GM12873 (cell line): Measurements from ENCODE around the gene KAZN.

Source experiments
- TF ChIP-seq, protein P1 (sequence below): IDR thresholded peaks from 2 replicates; pipeline ENCODE4 v1.5.1; 2012; ENCODE audit warnings: low read depth, mild to moderate bottlenecking, moderate library complexity, low read length, control low read depth; ENCODE audit not compliant: insufficient read depth; ENCODE audit errors: missing control alignments

The KAZN gene

DNA sequence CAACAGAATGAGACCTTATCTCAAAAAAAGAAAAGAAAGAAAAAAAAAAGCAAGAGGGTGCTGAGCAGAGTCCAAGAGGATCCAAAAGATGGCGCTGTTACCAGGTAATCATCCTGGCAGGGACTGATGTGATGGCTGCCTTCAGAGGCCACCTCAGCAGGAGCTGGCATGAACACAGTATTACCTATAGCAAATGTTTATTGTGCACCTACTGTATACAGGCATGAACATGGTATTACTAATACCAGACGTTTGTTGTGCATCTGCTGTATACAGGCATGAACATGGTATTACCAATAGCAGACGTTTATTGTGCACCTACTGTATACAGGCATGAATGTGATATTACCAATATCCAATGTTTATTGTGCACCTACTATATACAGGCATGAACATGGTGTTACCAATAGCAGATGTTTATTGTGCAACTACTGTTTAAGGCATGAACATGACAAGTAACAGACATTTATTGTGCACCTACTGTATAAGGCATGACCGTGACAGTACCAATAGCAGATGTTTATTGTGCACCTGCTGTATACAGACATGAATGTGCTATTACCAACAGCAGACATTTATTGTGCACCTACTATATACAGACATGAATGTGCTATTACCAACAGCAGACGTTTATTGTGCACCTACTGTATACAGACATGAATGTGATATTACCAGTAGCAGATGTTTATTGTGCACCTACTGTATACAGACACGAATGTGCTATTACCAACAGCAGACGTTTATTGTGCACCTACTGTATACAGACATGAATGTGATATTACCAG is 439.9 kb downstream of the KAZN start:
- TF ChIP-seq, protein P1, sequence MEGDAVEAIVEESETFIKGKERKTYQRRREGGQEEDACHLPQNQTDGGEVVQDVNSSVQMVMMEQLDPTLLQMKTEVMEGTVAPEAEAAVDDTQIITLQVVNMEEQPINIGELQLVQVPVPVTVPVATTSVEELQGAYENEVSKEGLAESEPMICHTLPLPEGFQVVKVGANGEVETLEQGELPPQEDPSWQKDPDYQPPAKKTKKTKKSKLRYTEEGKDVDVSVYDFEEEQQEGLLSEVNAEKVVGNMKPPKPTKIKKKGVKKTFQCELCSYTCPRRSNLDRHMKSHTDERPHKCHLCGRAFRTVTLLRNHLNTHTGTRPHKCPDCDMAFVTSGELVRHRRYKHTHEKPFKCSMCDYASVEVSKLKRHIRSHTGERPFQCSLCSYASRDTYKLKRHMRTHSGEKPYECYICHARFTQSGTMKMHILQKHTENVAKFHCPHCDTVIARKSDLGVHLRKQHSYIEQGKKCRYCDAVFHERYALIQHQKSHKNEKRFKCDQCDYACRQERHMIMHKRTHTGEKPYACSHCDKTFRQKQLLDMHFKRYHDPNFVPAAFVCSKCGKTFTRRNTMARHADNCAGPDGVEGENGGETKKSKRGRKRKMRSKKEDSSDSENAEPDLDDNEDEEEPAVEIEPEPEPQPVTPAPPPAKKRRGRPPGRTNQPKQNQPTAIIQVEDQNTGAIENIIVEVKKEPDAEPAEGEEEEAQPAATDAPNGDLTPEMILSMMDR = peak; percentile 59

DNA sequence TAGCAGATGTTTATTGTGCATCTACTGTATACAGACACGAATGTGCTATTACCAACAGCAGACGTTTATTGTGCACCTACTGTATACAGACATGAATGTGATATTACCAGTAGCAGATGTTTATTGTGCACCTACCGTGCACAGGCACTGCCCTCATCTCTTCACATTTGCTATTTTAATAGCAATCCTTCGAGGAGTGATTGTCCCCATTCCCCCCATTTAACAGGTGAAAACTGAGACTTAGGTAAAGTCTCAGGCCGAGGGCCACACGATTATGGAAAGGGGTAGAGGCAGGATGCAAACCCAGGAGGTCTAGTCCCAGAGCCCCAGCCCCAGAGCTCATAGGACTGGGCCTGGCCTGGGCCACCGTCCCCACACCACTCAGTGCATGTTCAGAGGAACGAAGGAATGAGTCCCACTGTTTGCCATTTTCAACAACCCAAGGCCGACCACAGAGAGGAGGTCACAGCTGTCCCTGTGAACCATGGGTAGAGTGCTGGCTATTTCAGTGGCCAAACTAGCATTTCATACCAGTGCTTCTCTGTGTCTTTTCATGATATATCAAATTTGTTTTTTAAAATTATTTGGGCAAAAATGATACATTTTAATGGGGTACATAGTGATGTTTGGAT is 440.6 kb downstream of the KAZN start:
- TF ChIP-seq, protein P1 = no peak

DNA sequence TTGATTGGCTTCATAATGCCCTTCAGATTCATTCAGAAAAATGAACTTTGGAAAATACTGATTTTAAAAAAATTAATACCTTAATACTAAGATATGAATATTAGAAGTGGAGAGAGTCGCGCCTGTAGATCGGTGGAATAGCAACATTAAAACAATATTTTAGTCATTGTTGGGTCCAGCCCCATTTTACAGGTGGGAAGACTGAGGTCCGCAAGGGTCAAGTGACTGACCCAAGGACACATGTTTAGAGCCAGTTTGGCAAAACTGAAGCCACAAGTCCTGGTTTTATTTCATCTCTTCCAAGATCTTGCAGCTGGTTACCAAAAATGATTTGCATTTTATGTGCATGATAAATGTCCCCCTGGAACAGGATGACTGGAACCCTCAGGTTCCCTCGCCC is 441.4 kb downstream of the KAZN start:
- TF ChIP-seq, protein P1 = no peak

DNA sequence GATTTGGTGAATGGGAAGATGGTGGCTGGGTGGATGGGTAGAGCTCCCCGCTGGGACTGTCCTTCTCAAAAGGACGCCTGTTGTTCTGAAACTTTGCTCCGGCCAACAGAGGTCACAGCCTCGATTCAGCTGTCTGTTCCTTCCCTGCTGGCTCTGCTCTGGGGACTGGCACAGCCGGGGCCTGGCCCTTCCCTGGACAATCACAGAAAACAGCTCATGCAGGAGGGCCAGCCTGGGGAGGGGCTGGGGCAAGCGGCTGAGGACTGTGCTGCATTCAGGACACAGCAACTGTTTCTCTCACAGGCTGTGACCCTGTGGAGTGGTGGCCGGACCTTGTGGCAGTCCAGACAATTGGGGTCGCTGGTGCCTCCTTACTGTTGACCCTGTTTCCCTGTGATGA is 444.4 kb downstream of the KAZN start:
- TF ChIP-seq, protein P1 = no peak

DNA sequence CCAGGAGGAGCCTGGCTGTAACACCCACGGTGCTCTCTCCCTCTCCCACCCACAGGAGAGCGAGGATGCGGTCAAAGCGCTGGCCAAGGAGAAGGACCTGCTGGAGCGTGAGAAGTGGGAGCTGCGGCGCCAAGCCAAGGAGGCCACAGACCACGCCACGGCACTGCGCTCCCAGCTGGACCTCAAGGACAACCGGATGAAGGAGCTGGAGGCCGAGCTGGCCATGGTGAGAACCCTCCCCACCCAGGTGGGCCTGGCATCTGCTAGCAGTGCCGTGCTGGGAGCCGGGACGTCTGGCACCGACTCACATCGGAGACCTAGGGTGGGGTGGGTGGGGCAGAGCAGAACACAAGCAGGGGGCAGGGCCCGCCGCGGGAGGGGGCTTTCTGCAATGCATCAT is 445.4 kb downstream of the KAZN start:
- TF ChIP-seq, protein P1 = no peak

DNA sequence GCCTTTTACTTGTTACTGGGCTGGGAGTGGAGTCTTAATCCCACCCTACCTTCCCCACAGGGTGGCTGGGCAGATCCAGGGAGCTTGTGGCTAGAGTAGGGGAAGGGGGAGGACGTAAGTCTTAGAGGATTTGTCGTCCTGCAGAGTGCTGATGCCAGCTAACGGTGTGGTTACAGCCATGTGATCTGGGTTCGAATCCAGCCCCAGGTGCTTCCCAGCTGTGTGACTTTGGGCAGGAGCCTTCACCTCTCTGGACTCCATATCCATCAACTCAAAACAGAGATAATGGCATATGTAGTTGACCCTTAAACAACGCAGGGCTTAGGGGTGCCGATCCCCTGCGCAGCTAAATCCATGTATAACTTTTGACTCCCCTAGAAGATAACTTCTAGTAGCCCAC is 446.6 kb downstream of the KAZN start:
- TF ChIP-seq, protein P1 = no peak

DNA sequence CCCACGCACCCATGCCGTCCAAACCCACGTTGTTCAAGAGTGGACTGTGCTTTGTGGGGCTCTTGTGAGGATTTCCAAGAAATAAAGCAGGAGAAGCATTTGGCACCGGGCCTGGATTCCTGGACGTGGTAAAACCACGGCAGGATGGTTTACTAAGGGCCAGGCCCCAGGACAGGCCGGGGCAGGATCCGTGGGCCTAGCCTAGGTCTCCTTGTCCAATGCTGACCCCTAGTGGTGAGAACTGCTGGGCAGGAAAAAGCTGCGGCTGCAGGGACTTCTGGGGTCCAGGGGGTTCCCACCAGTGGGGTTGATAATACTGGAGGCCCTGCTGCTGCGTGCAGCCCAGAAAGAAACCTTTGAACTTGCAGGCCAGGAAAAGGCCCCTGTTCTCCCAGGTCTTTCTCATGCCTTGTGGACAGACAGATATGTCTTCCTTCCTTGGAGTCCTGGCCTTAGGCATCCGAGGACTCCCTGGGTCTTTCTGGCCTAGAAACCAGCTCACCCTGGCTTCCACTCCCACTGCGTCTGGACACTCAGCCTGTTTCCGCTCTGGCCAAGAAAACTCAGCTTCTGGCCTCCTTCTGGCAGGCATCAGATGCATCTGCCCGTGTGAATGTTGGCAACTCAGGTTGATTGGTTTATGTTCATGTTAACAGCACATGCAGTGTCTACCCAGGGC is 448.1 kb downstream of the KAZN start:
- TF ChIP-seq, protein P1 = peak; percentile 87
